HS-27A (cell line): ENCODE results near the gene FAM177B.
"Not testable (repeated sequence)": the region's sequence is repeated elsewhere in the genome, so short reads cannot be mapped to it uniquely, and the experiment has no call there.

Experiments used
- DNase-seq: peaks from one replicate; pipeline ENCODE4 v3.0.0-alpha.2; 2012; ENCODE audit warnings: low read depth, missing footprints

FAM177B gene

GRCh38 chr1:222739929-222740328, 2.9 kb downstream of the FAM177B start:
- DNase-seq: no peak

- DNase-seq: not testable (repeated sequence)
These were observed 4.8 kb downstream of the FAM177B start for GRCh38 chr1:222741630-222742457.

- DNase-seq: no peak
These were observed 12.9 kb downstream of the FAM177B start for GRCh38 chr1:222749927-222750326.

- DNase-seq: no peak
These were observed 13.6 kb downstream of the FAM177B start for GRCh38 chr1:222750651-222751050.

- DNase-seq: no peak
These were observed 14.3 kb downstream of the FAM177B start for GRCh38 chr1:222751255-222751654.

GRCh38 chr1:222754366-222755139, 17.6 kb downstream of the FAM177B start:
- peak; percentile 12 for DNase-seq

- DNase-seq: no peak
These were observed 20.8 kb downstream of the FAM177B start for GRCh38 chr1:222757646-222758268.

GRCh38 chr1:222759451-222760035, 22.5 kb downstream of the FAM177B start:
- no peak for DNase-seq

GRCh38 chr1:222761083-222761482, 24.1 kb downstream of the FAM177B start:
- no peak for DNase-seq

GRCh38 chr1:222762178-222762577, 25.2 kb downstream of the FAM177B start:
- DNase-seq: not testable (repeated sequence)

GRCh38 chr1:222767152-222767571, 30.2 kb downstream of the FAM177B start:
- no peak for DNase-seq

GRCh38 chr1:222768592-222768991, 31.6 kb downstream of the FAM177B start:
- DNase-seq: no peak

GRCh38 chr1:222769181-222769580, 32.2 kb downstream of the FAM177B start:
- no peak for DNase-seq

GRCh38 chr1:222769971-222770620, 33.1 kb downstream of the FAM177B start:
- DNase-seq: no peak

GRCh38 chr1:222772996-222773379, 36.0 kb downstream of the FAM177B start:
- DNase-seq: no peak

GRCh38 chr1:222777463-222777862, 40.5 kb downstream of the FAM177B start:
- no peak for DNase-seq

GRCh38 chr1:222777977-222778376, 41.0 kb downstream of the FAM177B start:
- DNase-seq: no peak

GRCh38 chr1:222781251-222781650, 44.2 kb downstream of the FAM177B start:
- DNase-seq: no peak

- no peak for DNase-seq
These were observed 46.0 kb downstream of the FAM177B start for GRCh38 chr1:222783051-222783450.

GRCh38 chr1:222784371-222784770, 47.4 kb downstream of the FAM177B start:
- DNase-seq: no peak

- no peak for DNase-seq
These were observed 47.9 kb downstream of the FAM177B start for GRCh38 chr1:222784916-222785315.

- DNase-seq: no peak
These were observed 48.5 kb downstream of the FAM177B start for GRCh38 chr1:222785529-222785928.
